HK-2 (cell line): ENCODE measurements around the gene GPI.

ENCODE experiments used
- DNase-seq: peaks from one replicate; pipeline ENCODE4 v3.0.0-alpha.2; 2018; ENCODE audit not compliant: unreplicated experiment

GPI gene

DNA sequence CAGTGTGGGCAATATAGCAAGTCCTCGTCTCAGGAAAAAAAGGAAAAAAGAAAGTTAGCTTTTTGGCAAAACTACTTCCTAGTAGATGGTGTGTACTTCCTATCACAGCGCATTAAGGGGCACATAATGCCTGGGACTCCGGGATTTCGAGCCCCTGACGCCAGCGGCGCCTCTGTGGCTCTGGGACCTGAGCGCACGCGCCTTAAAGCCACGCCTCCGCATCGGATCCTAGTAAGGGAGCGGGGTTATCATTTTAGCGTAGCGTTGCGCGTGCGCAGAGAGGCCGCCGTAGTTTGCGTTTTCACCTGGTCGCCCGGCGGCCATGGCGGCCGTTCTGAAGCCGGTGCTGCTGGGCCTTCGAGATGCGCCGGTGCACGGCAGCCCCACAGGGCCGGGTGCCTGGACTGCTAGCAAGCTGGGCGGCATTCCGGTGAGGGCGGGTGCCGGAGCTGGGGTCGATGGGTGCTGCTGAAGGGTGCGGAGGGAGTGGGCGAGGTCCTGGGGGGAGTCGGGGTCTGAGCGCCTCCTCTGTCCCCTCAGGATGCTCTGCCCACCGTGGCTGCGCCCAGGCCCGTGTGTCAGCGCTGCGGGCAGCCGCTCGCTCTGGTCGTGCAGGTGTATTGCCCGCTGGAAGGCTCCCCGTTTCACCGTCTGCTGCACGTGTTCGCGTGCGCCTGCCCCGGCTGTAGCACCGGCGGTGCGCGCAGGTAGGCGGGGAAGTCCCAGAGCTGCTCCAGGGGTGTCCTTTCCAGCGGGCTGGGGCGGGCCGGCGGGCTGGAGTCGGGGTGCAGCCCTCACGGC lies 39.3 kb downstream of the GPI start, which contains the start of gene PDCD2L:
PDCD2L (plus strand) TSS at position 291 of the 801 bp plus-strand sequence; CDS start at position 323, 32 bp downstream.
- DNase-seq, result peak; percentile 93

GRCh38 chr19:34405892-34406660 lies 41.1 kb downstream of the GPI start:
- DNase-seq, result no peak

GRCh38 chr19:34408411-34408810 lies 43.4 kb downstream of the GPI start:
- no peak for DNase-seq

GRCh38 chr19:34409189-34410164 lies 44.5 kb downstream of the GPI start:
- no peak for DNase-seq

DNA sequence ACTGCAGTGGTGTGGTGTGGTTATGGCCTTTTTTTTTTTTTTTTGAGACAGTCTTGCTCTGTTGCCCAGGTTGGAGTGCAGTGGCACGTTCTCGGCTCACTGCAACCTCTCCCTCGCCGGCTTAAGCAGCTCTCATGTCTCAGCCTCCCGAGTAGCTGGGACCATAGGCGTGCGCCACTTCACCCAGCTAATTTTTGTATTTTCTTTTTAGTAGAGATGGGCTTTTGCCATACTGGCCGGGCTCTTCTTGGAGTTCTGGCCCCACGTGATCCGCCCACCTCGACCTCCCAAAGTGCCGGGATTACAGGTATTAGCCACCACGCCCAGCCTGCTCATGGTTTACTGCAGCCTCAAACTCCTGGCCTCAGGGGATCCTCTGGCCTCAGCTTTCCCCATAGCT lies 46.2 kb downstream of the GPI start:
- no peak for DNase-seq

DNA sequence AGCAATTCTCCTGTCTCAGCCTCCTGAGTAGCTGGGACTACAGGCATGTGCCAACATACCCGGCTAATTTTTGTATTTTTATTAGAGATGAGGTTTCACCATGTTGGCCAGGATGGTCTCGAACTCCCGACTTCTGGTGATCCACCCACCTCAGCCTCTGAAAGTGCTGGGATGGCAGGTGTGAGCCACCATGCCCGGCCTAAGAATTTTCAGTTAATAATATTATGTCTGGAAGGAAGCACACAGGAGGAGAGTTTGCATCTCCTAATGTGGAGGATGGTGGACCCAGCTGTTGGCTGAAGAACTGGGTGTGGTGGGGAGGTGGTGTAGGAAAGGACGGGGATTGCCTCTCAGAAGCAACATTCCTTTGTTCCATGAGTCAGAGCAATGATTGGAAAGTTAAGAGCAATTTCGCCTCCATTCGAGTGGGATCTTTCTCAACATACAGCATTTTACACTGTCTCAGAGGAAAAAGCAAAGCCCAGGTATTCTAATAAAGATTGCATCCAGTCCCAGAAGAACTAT lies 51.1 kb downstream of the GPI start:
- DNase-seq, result no peak

DNA sequence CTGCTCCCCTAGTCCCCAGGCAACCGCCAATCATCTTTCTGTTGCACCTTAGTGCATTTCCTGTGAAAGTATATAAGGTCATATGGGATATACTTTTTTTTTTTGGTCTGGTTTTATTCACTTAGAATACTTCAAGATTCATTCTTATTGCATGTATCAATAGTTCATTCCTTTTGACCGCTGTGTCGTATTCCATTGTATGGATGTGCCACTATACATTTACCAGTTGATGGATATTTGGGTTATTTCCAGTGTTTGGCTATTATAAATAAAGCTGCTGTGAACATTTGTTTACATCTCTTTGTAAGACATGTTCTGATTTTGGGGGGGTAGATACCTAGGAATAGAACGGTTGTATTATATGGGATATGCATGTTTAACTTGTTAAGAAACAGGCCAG lies 53.3 kb downstream of the GPI start:
- no peak for DNase-seq

- DNase-seq, result no peak
Observed at GRCh38 chr19:34426096-34426661, 61.2 kb downstream of the GPI start.

- DNase-seq, result no peak
Observed at GRCh38 chr19:34428549-34429285, 63.7 kb downstream of the GPI start.

- DNase-seq, result no peak
Observed at GRCh38 chr19:34429553-34429952, 64.6 kb downstream of the GPI start.

DNA sequence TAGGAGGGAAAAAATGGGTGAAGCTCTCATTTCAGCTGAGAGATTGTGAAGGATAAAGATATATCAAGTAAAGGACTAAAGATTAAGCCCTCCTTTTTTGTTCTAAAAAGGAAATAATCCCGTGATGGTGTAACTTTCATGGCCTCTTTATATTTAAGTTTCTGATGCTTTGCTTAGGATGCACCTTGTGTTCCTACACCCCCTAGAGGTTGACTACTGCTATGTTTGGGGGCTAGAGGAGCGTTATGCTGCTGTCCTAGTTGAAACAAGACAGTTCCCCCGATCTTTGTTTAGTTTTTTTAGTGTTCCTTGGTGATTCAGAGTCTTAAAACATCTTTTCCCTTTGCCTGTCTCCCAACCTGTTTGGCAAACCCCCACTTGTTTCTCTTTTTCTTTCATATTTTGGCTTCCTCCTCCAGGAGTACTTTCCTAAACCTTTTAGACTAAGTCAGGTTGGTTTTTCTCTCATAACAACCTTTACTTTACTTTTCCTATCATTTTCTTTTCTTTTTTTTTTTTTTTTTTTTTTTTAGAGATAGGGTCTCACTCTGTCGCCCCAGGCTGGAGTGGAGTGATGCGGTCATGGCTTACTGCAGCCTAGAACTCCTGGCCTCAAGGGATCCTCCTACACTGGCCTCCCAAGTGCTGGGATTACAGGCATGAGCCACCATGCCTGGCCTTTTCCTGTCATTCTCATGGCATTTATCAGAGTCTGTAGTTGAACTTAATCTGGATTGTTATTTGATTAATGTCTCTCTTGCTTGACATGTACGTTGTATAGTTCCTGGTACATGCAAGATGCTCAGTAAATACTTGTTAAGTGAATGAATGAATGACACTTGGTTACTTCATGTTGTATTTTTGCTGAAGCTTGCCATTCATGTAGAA lies 66.0 kb downstream of the GPI start:
- DNase-seq, result no peak

DNA sequence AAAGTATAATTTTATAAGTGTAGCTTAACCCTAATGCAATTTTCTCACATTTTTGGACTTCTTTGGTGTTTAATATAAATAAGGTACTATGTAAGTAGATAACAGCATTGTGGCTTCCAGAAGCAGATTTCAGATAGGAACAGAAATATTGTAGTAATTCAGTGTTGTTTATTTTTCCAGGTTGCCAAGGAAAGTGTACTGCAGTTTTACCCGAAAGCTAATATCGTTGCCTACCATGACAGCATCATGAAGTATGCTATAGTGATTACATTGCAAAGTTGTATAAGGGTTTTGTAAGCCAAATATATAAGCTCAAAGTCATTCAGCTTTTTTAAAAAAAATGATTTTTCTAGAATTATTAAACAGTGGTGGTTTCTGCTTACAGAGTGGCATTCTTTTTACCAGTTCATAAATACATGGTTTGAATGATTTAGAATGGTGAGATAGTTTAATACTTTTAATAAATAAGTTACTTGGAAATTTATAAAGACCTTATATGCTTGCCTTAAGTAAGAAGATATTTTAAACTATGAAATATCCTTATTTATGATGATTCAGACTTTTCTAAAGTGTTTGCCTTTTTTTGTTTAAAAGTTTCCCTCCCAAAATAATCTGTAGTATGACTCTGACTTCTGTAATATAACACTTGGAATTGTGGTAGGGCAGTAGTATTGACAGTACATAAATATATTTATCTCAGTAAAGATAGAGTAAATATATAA lies 66.8 kb downstream of the GPI start:
- DNase-seq, result no peak

- DNase-seq, result no peak
Observed at GRCh38 chr19:34432797-34433196, 67.8 kb downstream of the GPI start.

DNA sequence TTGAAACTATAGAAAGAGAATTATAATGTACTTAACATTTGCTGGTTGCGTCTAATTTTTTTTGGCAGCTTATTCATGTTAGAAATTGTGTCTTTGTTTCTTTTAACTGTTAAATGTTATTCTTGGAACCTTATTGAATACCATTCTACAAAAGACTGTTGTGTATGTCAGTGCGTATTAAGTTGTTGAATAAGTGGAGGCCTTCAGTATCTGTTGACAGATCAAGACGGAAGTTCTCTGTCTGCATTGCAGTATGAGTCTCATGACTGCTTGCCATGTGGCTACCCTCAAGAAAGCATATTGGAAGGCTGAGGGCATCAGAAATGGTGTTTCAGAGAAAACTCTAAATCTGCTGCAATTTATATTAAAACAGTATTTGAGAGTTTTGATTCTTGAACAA lies 71.7 kb downstream of the GPI start:
- no peak for DNase-seq

DNA sequence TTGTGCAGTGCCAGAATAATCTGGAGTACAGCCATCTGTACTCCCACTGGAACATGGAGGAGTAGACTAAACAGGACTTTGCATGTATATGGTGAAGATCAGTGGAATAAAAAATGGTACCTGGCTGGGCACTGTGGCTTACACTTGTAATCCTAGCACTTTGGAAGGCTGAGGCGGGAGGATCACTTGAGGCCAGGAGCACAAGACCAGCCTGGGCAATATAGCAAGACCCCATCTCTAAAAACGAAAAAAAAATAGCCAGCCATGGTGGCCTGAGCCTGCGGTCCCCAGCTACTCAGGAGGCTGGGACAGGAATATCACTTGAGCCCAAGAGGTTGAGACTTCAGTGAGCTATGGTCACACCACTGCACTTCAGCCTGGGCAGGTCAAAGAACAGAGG lies 83.2 kb downstream of the GPI start:
- no peak for DNase-seq
